Right atrium auricular region (tissue), 2 donors: ENCODE data around the gene PTK6. TPM values are rescaled to one million over a fixed set of nuclear protein-coding genes. Genes with fewer than 3 reads are reported as not detected.
A peak's percentile ranks its signal among the peaks of the same experiment; 100 is the strongest.

Experiments used
- DNase-seq: peaks from one replicate; pipeline ENCODE4 v3.0.0-alpha.2; 2019; ENCODE audit warnings: low spot score
- H3K27ac ChIP-seq, 2 donors: fragments of 200-600 bp; sonication (generic); 1 replicate in 1 of 2; 2 replicates in 1 of 2; pipeline ENCODE4 v1.5.1; 2016 to 2019
- H3K27me3 ChIP-seq, 2 donors: fragments of 200-600 bp; sonication (generic); one replicate each; pipeline versions ENCODE4 v1.5.1 to v1.6.0; 2017 to 2019
- H3K36me3 ChIP-seq: fragments of 200-600 bp; sonication (generic); one replicate; pipeline ENCODE4 v1.5.1; 2016
- H3K4me1 ChIP-seq, 2 donors: fragments of 200-600 bp; sonication (generic); one replicate each; pipeline versions ENCODE4 v1.5.1 to v1.6.0; 2017 to 2019
- H3K4me3 ChIP-seq, 2 donors: fragments of 200-600 bp; sonication (generic); 1 replicate in 1 of 2; 2 replicates in 1 of 2; pipeline ENCODE4 v1.5.1; 2017 to 2019; ENCODE audit warnings: mild to moderate bottlenecking in 1 of 2, moderate library complexity in 1 of 2
- H3K9me3 ChIP-seq, 2 donors: fragments of 200-600 bp; sonication (generic); one replicate each; pipeline ENCODE4 v1.5.1; 2019
- total RNA-seq, 2 donors: library from RNA; depleted of rRNA; stranded (reverse); fragments of >200 nt; gene quantifications; one replicate each; pipeline ENCODE4 v1.1.0, GENCODE V29; 2016
- TF ChIP-seq, protein P1 (sequence below), 2 donors: fragments of 200-600 bp; sonication (generic); IDR thresholded peaks; one replicate each; pipeline ENCODE4 v1.5.1; 2019; ENCODE audit warnings: antibody characterized with exemption in 2 of 2

PTK6 gene
- total RNA-seq, 2 donors from 2014 or later, result not detected

- Histone ChIP-seq H3K27ac (no peak overlapping the region), H3K9me3 (no peaks in the 10 kb centered on the region), H3K36me3 (no peaks in the 10 kb centered on the region), H3K27me3 (no peaks in the 10 kb centered on the region), H3K4me1 (peaks cover 0 to 33% of the 10 kb centered on the region in 2 donors), H3K4me3 (no peak overlapping the region)
- TF ChIP-seq, protein P1, sequence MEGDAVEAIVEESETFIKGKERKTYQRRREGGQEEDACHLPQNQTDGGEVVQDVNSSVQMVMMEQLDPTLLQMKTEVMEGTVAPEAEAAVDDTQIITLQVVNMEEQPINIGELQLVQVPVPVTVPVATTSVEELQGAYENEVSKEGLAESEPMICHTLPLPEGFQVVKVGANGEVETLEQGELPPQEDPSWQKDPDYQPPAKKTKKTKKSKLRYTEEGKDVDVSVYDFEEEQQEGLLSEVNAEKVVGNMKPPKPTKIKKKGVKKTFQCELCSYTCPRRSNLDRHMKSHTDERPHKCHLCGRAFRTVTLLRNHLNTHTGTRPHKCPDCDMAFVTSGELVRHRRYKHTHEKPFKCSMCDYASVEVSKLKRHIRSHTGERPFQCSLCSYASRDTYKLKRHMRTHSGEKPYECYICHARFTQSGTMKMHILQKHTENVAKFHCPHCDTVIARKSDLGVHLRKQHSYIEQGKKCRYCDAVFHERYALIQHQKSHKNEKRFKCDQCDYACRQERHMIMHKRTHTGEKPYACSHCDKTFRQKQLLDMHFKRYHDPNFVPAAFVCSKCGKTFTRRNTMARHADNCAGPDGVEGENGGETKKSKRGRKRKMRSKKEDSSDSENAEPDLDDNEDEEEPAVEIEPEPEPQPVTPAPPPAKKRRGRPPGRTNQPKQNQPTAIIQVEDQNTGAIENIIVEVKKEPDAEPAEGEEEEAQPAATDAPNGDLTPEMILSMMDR (IDR thresholded peaks at IDR 0.05), result no peak
- DNase-seq, result no peak
Observed at GRCh38 chr20:63522981-63523611, 14.1 kb downstream of the PTK6 start.

GRCh38 chr20:63522091-63522868 is 14.9 kb downstream of the PTK6 start:
- Histone ChIP-seq H3K9me3 (no peaks in the 10 kb centered on the region), H3K4me1 (peaks cover 0 to 33% of the 10 kb centered on the region in 2 donors), H3K27ac (no peak overlapping the region), H3K36me3 (no peaks in the 10 kb centered on the region), H3K27me3 (no peaks in the 10 kb centered on the region), H3K4me3 (peak overlapping the region in 1 of 2 donors; percentile 87)
- TF ChIP-seq, protein P1 (IDR thresholded peaks at IDR 0.05), result no peak
- DNase-seq, result no peak

DNA sequence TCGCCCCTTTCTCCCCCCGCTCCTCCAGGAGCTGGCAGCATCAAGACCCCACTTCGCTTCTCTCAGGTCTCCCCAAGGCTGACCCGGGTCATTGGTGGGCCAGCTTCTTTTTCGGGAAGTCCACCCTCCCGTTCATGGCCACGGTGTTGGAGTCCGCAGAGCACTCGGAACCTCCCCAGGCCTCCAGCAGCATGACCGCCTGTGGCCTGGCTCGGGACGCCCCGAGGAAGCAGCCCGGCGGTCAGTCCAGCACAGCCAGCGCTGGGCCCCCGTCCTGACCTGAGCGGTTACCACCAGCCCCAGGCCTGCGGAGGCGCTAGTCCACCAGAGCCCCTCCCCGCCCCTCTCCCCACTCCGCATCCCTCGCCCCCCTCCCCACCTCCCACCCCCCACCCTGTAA is 15.6 kb downstream of the PTK6 start:
- H3K4me1 ChIP-seq, result peaks cover 0 to 33% of the 10 kb centered on the region in 2 donors
- H3K27ac ChIP-seq, result peak overlapping the region; percentile 93
- DNase-seq, result no peak
- no peaks in the 10 kb centered on the region for H3K36me3 ChIP-seq
- H3K9me3 ChIP-seq, result no peaks in the 10 kb centered on the region
- TF ChIP-seq, protein P1 (IDR thresholded peaks at IDR 0.05), result no peak
- no peaks in the 10 kb centered on the region for H3K27me3 ChIP-seq
- peak overlapping the region; percentile 78 to 87 for H3K4me3 ChIP-seq

DNA sequence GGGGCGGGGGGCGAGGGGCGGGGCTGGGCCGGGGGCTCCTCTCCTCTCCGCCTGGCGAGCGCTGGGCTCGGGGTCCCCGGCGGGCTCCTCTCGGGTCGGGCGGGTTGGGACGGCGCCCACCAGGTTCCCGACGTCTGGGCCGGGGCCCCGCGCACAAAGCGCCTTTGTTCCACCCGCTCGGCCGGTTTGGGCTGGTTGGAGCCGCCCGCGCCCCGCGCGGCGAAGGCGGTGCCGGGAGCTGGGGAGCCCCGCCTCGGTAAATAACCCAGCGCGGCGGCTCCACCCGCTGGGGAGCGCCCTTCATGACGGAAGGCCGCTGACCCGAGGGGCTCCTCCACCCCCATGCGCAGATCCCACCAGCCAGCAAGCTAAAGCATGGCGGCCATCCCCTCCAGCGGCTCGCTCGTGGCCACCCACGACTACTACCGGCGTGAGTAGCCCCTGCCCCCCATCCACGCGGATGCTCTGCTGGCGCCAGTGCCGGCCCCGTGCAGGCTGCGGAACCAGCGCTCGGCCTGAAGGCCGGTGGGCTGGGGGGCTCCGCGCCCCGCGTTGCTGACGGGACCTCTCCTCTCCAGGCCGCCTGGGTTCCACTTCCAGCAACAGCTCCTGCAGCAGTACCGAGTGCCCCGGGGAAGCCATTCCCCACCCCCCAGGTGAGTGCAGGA is 16.1 kb downstream of the PTK6 start:
- Histone ChIP-seq H3K4me3 (peak overlapping the region; percentile 78 to 87), H3K9me3 (no peaks in the 10 kb centered on the region), H3K36me3 (no peaks in the 10 kb centered on the region), H3K4me1 (peaks cover 0 to 33% of the 10 kb centered on the region in 2 donors), H3K27me3 (no peaks in the 10 kb centered on the region), H3K27ac (peak overlapping the region; percentile 93)
- peak; percentile 68 for DNase-seq
- TF ChIP-seq, protein P1 (IDR thresholded peaks at IDR 0.05), result peak in 1 of 2 donors; percentile 19

GRCh38 chr20:63520504-63520933 is 16.7 kb downstream of the PTK6 start, which contains the start of gene PPDPF:
PPDPF (plus strand) TSS chr20:63520765; CDS start chr20:63521309, 544 bp downstream.
- Histone ChIP-seq H3K4me1 (peaks cover 0 to 33% of the 10 kb centered on the region in 2 donors), H3K9me3 (no peaks in the 10 kb centered on the region), H3K27me3 (no peaks in the 10 kb centered on the region), H3K27ac (peak within 1 kb of the TSS; percentile 93), H3K36me3 (no peaks in the 10 kb centered on the region), H3K4me3 (peak within 1 kb of the TSS; percentile 78 to 87)
- TF ChIP-seq, protein P1 (IDR thresholded peaks at IDR 0.05), result no peak
- peak; percentile 85 for DNase-seq
